Measurements from ENCODE around the gene COX4I1. TPM values are rescaled to one million over a fixed set of nuclear protein-coding genes. Genes with fewer than 3 reads are reported as not detected.

The COX4I1 gene
- total and polyA plus RNA-seq, 9 of the 15 experiments (the other 6 are each of a cell fraction or from before 2014, with no cell fraction given), result 651 to 2,356 (median 1,032) TPM

DNA sequence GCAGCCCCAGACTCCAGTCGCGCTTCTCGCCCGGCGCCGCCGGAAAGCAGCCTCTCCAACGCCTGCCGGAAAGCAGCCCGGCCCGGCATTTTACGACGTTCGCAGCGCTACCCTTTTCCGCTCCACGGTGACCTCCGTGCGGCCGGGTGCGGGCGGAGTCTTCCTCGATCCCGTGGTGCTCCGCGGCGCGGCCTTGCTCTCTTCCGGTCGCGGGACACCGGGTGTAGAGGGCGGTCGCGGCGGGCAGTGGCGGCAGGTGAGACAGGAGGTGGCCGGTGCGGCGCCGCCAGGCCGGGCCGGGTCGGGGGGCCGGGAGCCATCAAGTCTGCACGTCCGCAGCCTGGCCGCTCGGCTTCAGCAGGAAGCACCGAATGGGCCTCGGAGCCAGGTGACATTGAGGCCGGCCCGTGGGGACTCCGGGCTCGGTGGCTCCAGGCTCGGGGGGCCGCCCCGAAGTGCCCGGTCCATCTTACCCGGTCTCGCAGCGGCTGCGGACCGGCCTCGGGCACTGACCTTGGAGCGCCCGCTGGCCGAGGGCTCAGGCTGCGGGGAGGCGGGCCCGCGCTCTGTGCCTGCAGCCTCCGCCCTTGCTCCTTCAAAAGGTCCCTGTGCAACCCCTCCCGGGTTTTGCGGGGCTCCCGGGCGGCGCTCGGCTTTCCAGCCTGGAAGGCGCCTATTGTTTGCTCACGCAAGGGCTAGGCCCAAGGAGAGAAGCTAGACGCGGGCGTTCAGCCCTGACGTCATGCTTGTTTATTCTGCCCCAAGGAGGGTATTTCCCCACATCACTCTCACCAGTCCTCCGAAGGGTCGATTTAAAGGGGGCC lies at the start of gene COX4I1, which contains the start of gene EMC8 (continued):
- peak; percentile 76 for TF ChIP-seq NR2C1 (IDR thresholded peaks at IDR 0.05)
- peak; percentile 86 for TF ChIP-seq NR2C1 (tag; IDR thresholded peaks at IDR 0.05)
- TF ChIP-seq FOXA3 (CRISPR knock-in tag; conservative IDR thresholded peaks at IDR 0.05 in 1 of 2, IDR thresholded peaks at IDR 0.05 in 1 of 2), result peak; percentile 38 to 88; a peak in 3 of 4 replicates
- TF ChIP-seq, protein P1, sequence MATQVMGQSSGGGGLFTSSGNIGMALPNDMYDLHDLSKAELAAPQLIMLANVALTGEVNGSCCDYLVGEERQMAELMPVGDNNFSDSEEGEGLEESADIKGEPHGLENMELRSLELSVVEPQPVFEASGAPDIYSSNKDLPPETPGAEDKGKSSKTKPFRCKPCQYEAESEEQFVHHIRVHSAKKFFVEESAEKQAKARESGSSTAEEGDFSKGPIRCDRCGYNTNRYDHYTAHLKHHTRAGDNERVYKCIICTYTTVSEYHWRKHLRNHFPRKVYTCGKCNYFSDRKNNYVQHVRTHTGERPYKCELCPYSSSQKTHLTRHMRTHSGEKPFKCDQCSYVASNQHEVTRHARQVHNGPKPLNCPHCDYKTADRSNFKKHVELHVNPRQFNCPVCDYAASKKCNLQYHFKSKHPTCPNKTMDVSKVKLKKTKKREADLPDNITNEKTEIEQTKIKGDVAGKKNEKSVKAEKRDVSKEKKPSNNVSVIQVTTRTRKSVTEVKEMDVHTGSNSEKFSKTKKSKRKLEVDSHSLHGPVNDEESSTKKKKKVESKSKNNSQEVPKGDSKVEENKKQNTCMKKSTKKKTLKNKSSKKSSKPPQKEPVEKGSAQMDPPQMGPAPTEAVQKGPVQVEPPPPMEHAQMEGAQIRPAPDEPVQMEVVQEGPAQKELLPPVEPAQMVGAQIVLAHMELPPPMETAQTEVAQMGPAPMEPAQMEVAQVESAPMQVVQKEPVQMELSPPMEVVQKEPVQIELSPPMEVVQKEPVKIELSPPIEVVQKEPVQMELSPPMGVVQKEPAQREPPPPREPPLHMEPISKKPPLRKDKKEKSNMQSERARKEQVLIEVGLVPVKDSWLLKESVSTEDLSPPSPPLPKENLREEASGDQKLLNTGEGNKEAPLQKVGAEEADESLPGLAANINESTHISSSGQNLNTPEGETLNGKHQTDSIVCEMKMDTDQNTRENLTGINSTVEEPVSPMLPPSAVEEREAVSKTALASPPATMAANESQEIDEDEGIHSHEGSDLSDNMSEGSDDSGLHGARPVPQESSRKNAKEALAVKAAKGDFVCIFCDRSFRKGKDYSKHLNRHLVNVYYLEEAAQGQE (IDR thresholded peaks at IDR 0.05; ENCODE audit: borderline replicate concordance), result no peak
- TF ChIP-seq, protein P1 (CRISPR knock-in tag; IDR thresholded peaks at IDR 0.05; ENCODE audit: low read depth), result no peak
- no peak for TF ChIP-seq ZNF444 (CRISPR knock-in tag; IDR thresholded peaks at IDR 0.05)
- TF ChIP-seq NCOA4 (IDR thresholded peaks at IDR 0.05; ENCODE audit: partially characterized antibody), result no peak
- no peak for TF ChIP-seq FOXJ3 (CRISPR knock-in tag; IDR thresholded peaks at IDR 0.05)
- TF ChIP-seq, protein P2, sequence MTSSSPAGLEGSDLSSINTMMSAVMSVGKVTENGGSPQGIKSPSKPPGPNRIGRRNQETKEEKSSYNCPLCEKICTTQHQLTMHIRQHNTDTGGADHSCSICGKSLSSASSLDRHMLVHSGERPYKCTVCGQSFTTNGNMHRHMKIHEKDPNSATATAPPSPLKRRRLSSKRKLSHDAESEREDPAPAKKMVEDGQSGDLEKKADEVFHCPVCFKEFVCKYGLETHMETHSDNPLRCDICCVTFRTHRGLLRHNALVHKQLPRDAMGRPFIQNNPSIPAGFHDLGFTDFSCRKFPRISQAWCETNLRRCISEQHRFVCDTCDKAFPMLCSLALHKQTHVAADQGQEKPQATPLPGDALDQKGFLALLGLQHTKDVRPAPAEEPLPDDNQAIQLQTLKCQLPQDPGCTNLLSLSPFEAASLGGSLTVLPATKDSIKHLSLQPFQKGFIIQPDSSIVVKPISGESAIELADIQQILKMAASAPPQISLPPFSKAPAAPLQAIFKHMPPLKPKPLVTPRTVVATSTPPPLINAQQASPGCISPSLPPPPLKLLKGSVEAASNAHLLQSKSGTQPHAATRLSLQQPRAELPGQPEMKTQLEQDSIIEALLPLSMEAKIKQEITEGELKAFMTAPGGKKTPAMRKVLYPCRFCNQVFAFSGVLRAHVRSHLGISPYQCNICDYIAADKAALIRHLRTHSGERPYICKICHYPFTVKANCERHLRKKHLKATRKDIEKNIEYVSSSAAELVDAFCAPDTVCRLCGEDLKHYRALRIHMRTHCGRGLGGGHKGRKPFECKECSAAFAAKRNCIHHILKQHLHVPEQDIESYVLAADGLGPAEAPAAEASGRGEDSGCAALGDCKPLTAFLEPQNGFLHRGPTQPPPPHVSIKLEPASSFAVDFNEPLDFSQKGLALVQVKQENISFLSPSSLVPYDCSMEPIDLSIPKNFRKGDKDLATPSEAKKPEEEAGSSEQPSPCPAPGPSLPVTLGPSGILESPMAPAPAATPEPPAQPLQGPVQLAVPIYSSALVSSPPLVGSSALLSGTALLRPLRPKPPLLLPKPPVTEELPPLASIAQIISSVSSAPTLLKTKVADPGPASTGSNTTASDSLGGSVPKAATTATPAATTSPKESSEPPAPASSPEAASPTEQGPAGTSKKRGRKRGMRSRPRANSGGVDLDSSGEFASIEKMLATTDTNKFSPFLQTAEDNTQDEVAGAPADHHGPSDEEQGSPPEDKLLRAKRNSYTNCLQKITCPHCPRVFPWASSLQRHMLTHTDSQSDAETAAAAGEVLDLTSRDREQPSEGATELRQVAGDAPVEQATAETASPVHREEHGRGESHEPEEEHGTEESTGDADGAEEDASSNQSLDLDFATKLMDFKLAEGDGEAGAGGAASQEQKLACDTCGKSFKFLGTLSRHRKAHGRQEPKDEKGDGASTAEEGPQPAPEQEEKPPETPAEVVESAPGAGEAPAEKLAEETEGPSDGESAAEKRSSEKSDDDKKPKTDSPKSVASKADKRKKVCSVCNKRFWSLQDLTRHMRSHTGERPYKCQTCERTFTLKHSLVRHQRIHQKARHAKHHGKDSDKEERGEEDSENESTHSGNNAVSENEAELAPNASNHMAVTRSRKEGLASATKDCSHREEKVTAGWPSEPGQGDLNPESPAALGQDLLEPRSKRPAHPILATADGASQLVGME (CRISPR knock-in tag; IDR thresholded peaks at IDR 0.05), result no peak
- peak; percentile 63; the same call in 1 of the 2 replicates for TF ChIP-seq PML (IDR thresholded peaks at IDR 0.05; ENCODE audit: low read length)
- TF ChIP-seq ZNF282 (CRISPR knock-in tag; IDR thresholded peaks at IDR 0.05), result no peak
- no peak for TF ChIP-seq EWSR1 (IDR thresholded peaks at IDR 0.05; ENCODE audit: borderline replicate concordance, low read depth, partially characterized antibody)
- no peak for TF ChIP-seq ZFPM2 (CRISPR knock-in tag; IDR thresholded peaks at IDR 0.05)
